ENCODE data around the gene MARCO. TPM values are rescaled to one million over a fixed set of nuclear protein-coding genes. Genes with fewer than 3 reads are reported as not detected.

Gene MARCO
- total RNA-seq, result 10 to 100 TPM in 1 of 4 donors, 1 to 10 TPM in 2, under 1 TPM in 1; 0.87 to 23.7 (median 2.9) TPM

- no peak for DNase-seq
- Histone ChIP-seq H3K27ac (no peak within 1 kb of the TSS), H3K36me3 (no peaks in the 10 kb centered on the region), H3K4me1 (no peaks in the 10 kb centered on the region), H3K4me3 (no peak within 1 kb of the TSS), H3K9me3 (no peaks in the 10 kb centered on the region), H3K27me3 (peaks cover 0 to 12% (median 0%) of the 10 kb centered on the region in 4 donors)
- TF ChIP-seq, protein P1, sequence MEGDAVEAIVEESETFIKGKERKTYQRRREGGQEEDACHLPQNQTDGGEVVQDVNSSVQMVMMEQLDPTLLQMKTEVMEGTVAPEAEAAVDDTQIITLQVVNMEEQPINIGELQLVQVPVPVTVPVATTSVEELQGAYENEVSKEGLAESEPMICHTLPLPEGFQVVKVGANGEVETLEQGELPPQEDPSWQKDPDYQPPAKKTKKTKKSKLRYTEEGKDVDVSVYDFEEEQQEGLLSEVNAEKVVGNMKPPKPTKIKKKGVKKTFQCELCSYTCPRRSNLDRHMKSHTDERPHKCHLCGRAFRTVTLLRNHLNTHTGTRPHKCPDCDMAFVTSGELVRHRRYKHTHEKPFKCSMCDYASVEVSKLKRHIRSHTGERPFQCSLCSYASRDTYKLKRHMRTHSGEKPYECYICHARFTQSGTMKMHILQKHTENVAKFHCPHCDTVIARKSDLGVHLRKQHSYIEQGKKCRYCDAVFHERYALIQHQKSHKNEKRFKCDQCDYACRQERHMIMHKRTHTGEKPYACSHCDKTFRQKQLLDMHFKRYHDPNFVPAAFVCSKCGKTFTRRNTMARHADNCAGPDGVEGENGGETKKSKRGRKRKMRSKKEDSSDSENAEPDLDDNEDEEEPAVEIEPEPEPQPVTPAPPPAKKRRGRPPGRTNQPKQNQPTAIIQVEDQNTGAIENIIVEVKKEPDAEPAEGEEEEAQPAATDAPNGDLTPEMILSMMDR (IDR thresholded peaks at IDR 0.05), result no peak
- TF ChIP-seq POLR2A (IDR thresholded peaks at IDR 0.05), result no peak
- intact Hi-C loops (cut with DNase I), result no loop called here
- WGBS, 2 donors, result 53 to 69% methylated on average over 6 to 7 of the region's 7 CpGs
Measured at GRCh38 chr2:118942031-118942430, at the start of gene MARCO. Gene MARCO (plus strand): TSS chr2:118942194. CDS start chr2:118942301, 107 bp downstream.

DNA sequence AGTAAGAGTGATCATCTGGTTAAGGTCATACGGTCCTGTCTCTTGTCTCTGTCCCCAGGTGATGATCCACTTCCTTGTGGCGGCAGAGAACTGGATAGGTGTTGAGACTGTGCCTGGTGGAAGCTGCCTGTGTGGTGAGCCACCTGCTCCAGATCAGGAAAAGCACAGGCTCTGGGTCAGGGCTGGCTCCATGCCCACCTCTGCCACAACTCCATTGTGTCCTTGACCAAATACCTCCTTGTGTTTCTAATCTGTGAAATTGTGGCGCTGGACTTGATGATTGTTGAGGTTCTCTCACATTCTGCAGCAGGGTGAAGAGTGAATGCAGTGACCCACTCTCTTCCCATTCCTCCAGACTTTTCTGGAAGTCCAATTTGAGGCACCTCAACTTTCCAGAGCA lies 48.9 kb upstream of the MARCO start:
- Histone ChIP-seq H3K9me3 (peaks cover 0 to 17% (median 14%) of the 10 kb centered on the region in 3 donors), H3K27ac (no peak overlapping the region), H3K36me3 (no peaks in the 10 kb centered on the region), H3K4me3 (no peak overlapping the region), H3K27me3 (peaks cover 0 to 4% (median 0%) of the 10 kb centered on the region in 4 donors), H3K4me1 (no peaks in the 10 kb centered on the region)
- intact Hi-C loops (cut with DNase I), result no loop called here
- TF ChIP-seq POLR2A (IDR thresholded peaks at IDR 0.05), result no peak
- TF ChIP-seq, protein P1 (IDR thresholded peaks at IDR 0.05), result no peak
- DNase-seq, result no peak
- WGBS, 2 donors, result 71 to 73% methylated on average over 3 of the region's 3 CpGs

- WGBS, 2 donors, result 58 to 76% methylated on average over 9 to 11 of the region's 11 CpGs
- Histone ChIP-seq H3K36me3 (no peaks in the 10 kb centered on the region), H3K4me1 (no peaks in the 10 kb centered on the region), H3K27ac (no peak overlapping the region), H3K4me3 (no peak overlapping the region), H3K27me3 (peaks cover 0 to 4% (median 0%) of the 10 kb centered on the region in 4 donors), H3K9me3 (no peaks in the 10 kb centered on the region)
- intact Hi-C loops (cut with DNase I), result no loop called here
- TF ChIP-seq, protein P1 (IDR thresholded peaks at IDR 0.05), result no peak
- no peak for TF ChIP-seq POLR2A (IDR thresholded peaks at IDR 0.05)
- no peak for DNase-seq
Measured at GRCh38 chr2:118902266-118903028, 39.5 kb upstream of the MARCO start.

DNA sequence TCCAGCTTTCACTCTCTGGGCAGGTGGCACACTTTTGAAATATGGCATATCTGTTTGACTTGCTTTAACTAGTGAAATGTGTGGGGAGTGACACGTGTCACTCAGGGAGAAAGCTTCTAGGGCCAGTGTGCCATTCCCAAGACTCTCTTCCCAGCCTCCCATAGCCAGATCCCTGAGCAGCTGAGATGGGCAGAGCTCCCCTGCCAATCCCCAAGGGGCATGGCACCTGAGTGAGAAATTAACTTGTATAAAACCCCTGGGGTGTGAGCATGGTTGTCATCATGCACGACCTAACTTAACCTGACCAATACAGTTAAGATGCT lies 39.0 kb upstream of the MARCO start:
- Histone ChIP-seq H3K27ac (no peak overlapping the region), H3K9me3 (no peaks in the 10 kb centered on the region), H3K4me3 (no peak overlapping the region), H3K4me1 (no peaks in the 10 kb centered on the region), H3K27me3 (peaks cover 0 to 4% (median 0%) of the 10 kb centered on the region in 4 donors), H3K36me3 (no peaks in the 10 kb centered on the region)
- no peak for TF ChIP-seq POLR2A (IDR thresholded peaks at IDR 0.05)
- DNase-seq, result no peak
- 49 to 57% methylated on average over 1 to 2 of the region's 2 CpGs for WGBS, 2 donors
- intact Hi-C loops (cut with DNase I), result no loop called here

DNA sequence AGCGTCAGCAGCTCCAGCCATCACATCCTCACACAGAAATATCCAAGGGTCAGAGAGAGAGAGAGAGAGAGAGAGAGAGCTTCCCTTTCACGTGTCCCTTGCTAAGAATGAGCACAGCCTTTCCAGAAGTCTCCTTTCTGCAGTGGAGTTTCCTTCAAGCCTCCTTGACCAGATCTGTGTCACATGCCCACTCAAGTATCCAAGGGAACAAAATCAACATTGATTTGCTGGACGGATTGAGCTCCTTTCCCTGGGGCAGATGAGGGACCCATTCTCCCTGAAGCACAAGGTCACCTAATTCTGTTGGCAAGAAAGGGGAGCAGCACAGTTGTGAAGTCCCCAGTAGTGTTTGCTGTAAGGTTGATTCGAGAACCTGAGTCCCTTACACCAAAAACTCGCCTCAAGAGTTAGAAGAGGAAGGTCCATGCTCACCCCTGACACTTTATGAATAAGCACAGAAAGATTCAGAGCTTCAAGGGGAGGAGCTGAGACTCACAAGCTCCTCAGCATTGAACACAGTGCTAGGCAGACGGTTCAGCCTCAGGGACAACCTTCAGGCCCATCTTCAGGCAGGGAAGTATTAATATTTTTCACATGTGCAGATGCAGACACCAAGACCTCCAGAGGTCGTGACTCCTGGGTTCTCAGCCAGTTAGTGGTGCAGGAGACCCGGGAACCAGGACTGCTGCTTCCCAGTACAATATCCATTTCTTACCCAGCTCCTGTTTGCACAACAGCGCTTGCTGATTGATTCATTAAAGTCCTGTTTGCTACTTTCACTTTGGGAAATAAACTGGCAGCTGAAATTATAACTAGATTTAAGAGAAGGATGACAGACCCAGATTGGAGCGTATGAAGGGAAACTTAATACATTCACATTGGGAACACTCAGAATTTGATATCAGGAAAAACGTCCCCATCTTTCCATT lies 38.2 kb upstream of the MARCO start:
- Histone ChIP-seq H3K9me3 (no peaks in the 10 kb centered on the region), H3K4me1 (no peaks in the 10 kb centered on the region), H3K36me3 (no peaks in the 10 kb centered on the region), H3K4me3 (no peak overlapping the region), H3K27me3 (peaks cover 0 to 4% (median 0%) of the 10 kb centered on the region in 4 donors), H3K27ac (no peak overlapping the region)
- DNase-seq, result no peak
- 42 to 57% methylated on average over 10 to 11 of the region's 11 CpGs for WGBS, 2 donors
- intact Hi-C loops (cut with DNase I), result no loop called here
- no peak for TF ChIP-seq POLR2A (IDR thresholded peaks at IDR 0.05)
- TF ChIP-seq, protein P1 (IDR thresholded peaks at IDR 0.05), result no peak
